SK-MEL-5 (cell line): ENCODE results near the gene SSR4. TPM values are rescaled to one million over a fixed set of nuclear protein-coding genes. Genes with fewer than 3 reads are reported as not detected.
A peak's percentile ranks its signal among the peaks of the same experiment; 100 is the strongest.

Source experiments
- DNase-seq: peaks from one replicate; pipeline ENCODE4 v3.0.0-alpha.2; 2016; ENCODE audit warnings: low read depth, low spot score
- in situ Hi-C: cut with HindIII; loops from 2 replicates; pipeline ENCODE4 v1.10.0; 2016; ENCODE audit warnings: low sequenced_read_pairs, high pct_unique_total_duplicates, low pct_unique_long_range_greater_than_20kb
- total RNA-seq: library from RNA; depleted of rRNA; stranded (reverse); fragments of >200 nt; shearing (Covaris generic); gene quantifications from 2 replicates; pipeline ENCODE4 v1.2.3, GENCODE V29; 2014

The SSR4 gene
- total RNA-seq, 1 experiment from 2014 or later = 382 TPM

DNA sequence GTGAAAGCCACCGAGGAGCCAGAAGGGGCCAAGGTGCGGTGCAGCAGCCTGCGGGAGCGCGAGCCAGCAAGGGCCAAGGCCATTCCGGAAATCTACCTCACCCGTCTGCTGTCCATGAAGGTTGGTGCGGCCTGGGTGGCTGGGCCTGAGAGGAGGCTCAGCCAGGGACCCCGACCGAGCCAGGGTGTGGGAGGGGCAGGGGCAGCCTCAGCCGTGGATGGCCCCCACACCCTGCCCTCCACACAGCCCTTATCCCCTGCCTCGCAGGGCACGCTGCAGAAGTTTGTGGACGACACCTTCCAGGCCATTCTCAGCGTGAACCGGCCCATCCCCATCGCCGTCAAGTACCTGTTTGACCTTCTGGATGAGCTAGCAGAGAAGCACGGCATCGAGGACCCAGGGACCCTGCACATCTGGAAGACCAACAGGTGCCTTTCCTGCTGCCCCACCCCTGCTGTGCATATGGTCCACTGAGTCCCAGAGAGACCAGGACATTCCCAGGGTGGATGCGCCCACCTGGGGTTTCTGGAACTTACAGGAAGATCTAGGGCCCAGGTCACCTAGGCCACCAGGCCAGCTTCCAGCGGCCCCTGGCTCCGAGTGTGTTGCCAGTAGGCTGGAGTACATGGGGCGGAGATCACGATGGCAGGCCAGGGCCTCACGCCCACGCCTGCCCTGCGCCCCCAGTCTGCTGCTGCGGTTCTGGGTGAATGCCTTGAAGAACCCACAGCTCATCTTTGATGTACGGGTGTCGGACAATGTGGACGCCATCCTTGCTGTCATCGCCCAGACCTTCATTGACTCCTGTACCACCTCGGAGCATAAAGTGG lies 17.0 kb upstream of the SSR4 start:
- in situ Hi-C loops = no loop called here
- DNase-seq = no peak

GRCh38 chrX:153778181-153778580 lies 16.3 kb upstream of the SSR4 start:
- in situ Hi-C loops = no loop called here
- DNase-seq = no peak

GRCh38 chrX:153778684-153779101 lies 15.8 kb upstream of the SSR4 start:
- in situ Hi-C loops = no loop called here
- no peak for DNase-seq

DNA sequence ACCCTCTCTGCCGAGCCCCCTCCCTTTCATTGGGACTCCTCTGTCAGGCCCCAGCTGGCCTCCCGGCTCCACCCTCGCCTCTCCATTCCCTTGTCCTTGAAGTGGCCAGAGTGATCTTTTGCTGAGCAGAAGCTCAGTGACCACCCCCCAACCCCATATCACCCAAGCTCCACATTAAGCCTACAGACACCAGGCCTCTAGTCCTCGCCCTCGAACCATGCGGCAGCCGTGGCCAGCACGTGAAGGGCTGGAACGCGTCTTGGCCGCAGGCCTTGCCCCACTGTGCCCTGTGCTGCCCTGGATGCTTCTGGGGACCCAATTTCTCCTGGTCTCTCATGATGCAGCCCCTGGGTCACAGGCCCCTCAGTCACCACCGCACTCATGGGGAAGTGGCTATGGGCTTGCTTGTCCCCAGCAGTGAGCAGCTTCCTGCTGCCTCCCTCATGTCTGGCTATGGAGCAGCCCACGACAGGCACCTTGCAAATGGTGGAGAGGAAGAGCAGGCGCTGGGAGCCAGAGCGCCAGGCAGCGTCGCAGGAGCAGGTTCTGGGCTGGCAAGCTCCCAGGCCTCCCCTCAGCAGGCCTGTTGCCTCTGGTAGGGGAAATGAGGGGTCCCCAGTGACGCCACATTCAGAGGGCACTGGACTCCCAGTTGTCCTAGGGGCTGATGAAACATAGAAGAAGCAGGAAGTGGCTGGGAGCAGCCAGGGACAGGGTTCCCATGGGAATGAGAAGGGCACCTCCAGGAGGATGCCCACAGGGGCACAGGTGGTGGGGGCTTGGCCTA lies 14.4 kb upstream of the SSR4 start:
- in situ Hi-C loops = no loop called here
- DNase-seq = no peak

GRCh38 chrX:153780678-153781427 lies 13.6 kb upstream of the SSR4 start, which contains the start of gene SRPK3:
SRPK3 (plus strand) TSS chrX:153781041; CDS start chrX:153781087, 46 bp downstream.
- in situ Hi-C loops = no loop called here
- no peak for DNase-seq

- in situ Hi-C loops = no loop called here
- no peak for DNase-seq
Observed at GRCh38 chrX:153781428-153782047, 12.9 kb upstream of the SSR4 start.

DNA sequence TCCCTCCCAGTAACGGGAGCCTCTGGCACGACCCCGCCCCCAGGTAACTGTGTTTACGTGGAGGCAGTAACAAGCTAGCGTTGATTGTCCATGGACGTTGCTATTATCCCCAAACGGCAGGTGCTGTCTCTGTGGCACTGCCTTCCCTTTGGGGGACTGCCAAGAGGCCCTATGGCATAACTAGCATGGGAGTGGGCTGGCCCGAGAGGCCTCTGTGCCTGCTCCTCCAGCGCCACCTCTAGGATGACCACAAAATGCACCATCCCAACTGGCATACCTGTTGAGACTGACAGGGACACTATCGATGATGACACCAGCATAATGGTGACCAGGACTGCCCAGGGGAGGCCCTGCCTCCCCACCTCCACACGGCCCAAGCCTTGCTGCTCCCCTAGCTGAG lies 12.2 kb upstream of the SSR4 start:
- in situ Hi-C loops = no loop called here

DNA sequence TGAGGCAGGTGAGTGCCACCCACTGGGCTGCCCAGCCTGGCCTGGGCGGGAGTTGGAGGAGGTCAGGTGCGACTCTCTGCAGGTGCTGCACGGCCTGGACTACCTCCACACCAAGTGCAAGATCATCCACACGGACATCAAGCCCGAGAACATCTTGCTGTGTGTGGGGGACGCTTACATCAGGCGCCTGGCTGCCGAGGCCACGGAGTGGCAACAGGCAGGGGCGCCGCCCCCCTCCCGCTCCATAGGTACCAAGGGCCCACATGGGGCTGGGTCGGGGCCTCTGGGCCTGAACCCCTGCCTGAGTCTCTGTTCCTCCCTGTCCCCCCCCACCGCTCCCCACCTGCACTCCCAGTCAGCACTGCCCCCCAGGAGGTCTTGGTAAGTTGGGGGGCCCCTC lies 11.6 kb upstream of the SSR4 start:
- no peak for DNase-seq
- in situ Hi-C loops = no loop called here

More for the DNA sequence above, 12.2 kb upstream of the SSR4 start:
- DNase-seq = peak; percentile 22

GRCh38 chrX:153783378-153784013 lies 11.0 kb upstream of the SSR4 start:
- in situ Hi-C loops = no loop called here
- no peak for DNase-seq

- in situ Hi-C loops = no loop called here
- DNase-seq = no peak
Observed at GRCh38 chrX:153784325-153784967, 10.0 kb upstream of the SSR4 start.

DNA sequence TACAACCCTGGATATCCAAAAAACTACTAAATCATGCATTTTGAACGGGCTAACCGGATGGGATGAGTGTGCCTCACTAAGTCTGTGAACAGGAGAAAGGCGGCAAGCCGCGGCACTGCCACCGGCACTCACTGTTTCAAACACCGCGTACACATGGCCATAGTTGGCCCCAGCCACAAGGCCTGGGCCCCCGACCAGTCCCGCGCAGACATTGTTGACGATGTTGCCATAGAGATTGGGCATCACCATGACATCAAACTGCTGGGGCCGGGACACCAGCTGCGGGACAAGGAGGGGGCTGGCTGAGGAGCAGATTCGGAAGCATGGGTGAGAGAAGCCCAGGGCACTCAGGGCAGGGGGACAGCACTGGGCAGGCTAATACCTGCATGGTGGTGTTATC lies 7.8 kb upstream of the SSR4 start:
- no peak for DNase-seq
- in situ Hi-C loops = no loop called here

DNA sequence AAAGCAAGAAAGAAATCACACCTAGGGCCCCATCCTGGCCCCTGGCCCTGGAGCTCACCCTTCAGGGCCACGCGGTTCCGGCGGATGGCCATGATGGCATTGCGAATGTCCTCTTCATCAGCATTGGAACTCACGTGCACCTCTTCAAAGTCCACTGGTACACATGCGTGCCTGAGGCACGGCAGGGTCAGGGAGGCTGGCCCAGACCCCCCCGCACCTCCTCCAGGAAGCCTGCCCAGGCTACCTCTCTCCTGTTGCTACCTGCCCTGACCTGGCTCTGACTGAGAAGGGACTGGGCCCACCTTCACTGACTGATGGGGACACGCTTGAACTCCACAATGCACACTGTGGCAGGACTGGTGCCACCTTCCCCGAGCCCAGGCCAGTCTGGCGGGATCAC lies 4.8 kb upstream of the SSR4 start:
- in situ Hi-C loops = no loop called here
- no peak for DNase-seq

GRCh38 chrX:153791104-153791852 lies 3.2 kb upstream of the SSR4 start:
- in situ Hi-C loops = no loop called here
- DNase-seq = no peak

- DNase-seq = no peak
- in situ Hi-C loops = no loop called here
Observed at GRCh38 chrX:153792368-153792767, 2.1 kb upstream of the SSR4 start.

DNA sequence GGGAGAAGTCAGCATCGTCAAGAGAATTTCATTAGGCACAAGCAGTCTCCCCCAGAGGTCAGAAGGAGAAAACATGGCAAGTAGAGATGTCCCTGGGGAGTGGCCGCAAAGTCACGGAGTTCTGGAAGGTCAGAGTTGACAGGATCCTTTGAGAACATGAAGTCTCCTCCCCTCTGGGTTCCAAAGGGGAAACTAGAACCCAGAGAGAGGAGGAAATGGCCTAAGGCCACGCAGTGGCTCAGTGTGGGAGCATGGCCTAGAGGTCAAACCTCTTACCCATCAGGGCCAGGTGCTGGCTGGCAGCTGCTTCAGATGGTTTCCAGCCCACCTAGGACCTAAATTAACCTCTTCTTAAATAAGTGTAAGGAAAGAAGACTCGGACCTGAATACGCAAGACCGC lies 1.2 kb upstream of the SSR4 start:
- in situ Hi-C loops = no loop called here
- peak; percentile 9 for DNase-seq
